HFF-Myc (cell line): Measurements from ENCODE around the gene ADAM19.

Source experiments
- DNase-seq: peaks from one replicate; pipeline ENCODE4 v3.0.0-alpha.2; 2011; ENCODE audit warnings: low read depth; ENCODE audit errors: extremely low read depth
- H3K4me3 ChIP-seq: replicated peaks from 2 replicates; pipeline ENCODE4 v1.5.1; 2011; ENCODE audit warnings: low read depth, mild to moderate bottlenecking, control low read depth, low read length
- CTCF ChIP-seq: IDR thresholded peaks from 2 replicates; pipeline ENCODE4 v1.5.1; 2012; ENCODE audit warnings: mild to moderate bottlenecking, low read depth, low read length, control low read depth; ENCODE audit errors: missing control alignments

Gene ADAM19

DNA sequence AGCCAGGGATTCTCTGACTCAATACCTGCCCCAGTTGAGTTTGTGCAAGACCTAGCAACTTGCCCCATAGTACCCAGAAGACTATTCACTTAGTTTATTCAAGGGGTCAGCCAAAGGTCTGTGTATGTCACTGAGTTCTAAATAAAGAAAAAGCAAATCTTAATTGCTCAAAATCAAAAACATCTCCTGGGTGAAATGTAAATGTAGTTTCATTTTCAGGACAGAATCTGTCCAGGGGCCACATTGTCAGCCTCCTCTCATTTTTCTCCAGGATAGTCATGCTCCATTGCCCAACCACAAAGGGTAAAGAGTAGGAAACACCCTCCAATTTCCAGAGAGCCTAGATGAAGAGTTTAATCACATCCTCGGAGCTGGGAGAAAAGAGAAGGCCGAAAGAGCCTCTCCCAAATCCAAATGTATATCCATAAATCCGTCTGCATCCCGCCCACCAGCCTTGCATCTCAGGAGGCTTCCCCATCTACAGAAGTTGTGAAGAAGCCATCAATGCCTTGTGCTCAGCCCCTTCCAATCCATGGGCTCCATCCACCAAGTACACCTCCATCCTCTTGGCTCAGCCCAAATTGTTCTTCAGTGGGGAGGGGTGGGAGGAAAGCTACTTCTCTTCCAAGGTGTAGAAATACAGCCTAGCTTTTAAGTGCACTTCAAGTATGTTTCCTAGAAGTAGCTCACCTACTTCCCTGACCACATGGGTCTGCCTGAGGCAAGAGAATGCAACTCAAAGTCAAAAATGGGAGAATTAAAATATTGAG, 26.9 kb downstream of the ADAM19 start:
- DNase-seq = no peak
- TF ChIP-seq CTCF = no peak
- no peak overlapping the region for H3K4me3 ChIP-seq

DNA sequence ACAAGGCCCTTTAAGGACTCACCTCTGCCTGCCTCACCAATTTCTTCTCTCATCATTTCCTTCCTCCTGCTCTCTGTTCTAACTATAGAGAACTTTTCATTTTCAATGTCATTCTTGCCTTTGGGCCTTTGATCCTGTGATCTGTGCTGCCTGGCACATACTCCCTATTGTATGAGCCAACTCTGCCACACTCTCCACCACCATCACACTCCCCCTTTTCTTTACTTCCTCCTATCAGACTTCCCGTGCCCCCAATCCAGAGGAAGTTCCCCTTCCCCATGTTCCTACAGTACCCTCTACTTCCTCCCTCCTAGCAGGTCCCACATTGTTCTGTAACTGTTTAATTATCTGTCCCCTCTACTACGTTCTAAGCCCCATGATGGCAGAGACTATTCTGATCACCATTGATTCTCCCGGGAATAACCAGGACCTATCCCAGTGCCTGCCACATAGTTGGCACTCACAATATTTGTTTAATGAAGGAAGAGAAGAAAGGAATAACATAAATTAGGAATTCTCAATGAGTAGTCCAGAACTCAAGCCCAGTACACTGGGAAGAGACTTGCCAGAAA, 27.5 kb downstream of the ADAM19 start:
- no peak for DNase-seq
- TF ChIP-seq CTCF = no peak
- no peak overlapping the region for H3K4me3 ChIP-seq

DNA sequence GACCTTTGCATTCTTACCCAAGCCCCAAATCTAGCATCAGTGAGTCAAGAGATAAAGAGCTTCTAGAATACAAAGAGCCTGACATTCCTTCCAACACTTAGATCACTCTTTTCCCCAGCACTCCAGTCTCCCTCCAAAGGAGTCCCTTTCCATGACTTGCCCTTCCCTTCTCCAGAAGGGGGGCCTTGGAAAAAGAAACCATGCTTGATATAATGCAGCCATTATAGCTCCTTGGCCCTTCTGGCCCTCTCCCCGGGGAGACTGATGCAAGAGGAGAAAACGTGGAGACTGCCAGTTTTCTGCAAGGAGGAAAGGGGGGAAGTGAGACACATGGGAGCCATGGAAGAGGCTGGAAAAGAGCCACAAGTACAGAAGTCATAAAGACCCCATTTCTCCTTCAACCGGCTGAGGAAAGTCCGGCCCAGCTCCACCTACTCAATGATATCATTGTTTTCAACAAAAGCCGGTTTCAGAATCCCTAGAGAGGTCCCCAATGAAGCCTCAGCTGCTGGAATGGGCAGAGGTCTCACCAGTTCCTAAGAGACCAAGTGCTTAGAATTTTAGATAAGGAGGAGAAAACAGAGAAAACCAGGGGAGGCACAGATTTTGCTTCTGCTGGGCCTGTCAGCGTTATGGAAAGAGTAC, 29.0 kb downstream of the ADAM19 start:
- no peak for DNase-seq
- no peak overlapping the region for H3K4me3 ChIP-seq
- no peak for TF ChIP-seq CTCF

DNA sequence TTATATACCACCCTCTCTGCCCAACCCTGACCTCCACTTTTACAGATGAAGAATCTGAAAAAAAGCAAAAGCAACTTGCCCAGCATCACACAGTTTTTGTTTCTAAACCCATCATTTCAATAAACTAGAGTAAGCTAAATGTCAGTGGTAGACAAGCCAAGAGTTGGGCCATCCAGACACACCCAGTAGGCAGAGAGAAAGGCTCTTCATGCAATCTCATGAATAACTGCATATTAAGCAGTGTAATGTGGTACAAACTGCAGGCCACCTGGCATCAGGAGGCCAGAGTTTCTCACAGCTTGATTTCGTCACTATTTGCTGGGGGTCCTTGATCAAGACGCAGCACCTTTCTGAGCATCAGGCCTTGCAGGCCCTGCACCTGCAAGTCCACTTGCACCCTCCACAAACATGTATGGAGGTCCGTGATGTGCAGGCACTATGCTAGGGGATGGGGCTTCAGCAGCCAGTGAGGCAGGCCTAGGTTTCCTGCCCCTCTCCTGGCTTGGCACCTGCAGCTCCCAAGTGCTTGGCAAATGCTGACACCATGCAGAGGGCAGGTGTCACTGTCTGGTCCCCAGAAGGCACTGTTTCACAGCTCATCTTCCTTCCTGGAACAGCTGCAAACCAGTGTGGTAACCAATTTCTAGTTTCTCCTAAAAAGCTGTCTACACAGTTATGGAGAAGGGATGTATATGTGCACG, 29.8 kb downstream of the ADAM19 start:
- TF ChIP-seq CTCF = no peak
- no peak for DNase-seq
- no peak overlapping the region for H3K4me3 ChIP-seq

- TF ChIP-seq CTCF = no peak
- no peak for DNase-seq
- no peak overlapping the region for H3K4me3 ChIP-seq
Observed at GRCh38 chr5:157544623-157544989, 31.0 kb downstream of the ADAM19 start.

GRCh38 chr5:157543825-157544622, 31.6 kb downstream of the ADAM19 start:
- no peak overlapping the region for H3K4me3 ChIP-seq
- TF ChIP-seq CTCF = no peak

More at GRCh38 chr5:157543825-157544622, 31.6 kb downstream of the ADAM19 start:
- no peak for DNase-seq
